GM08714 (cell line): ENCODE measurements around the gene TNS3.

ENCODE experiments used
- H3K4me3 ChIP-seq: fragments of 200-500 bp; sonication (Bioruptor generic); 2 replicates; pipeline ENCODE4 v1.5.1; 2014; ENCODE audit warnings: mild to moderate bottlenecking, low read length, inconsistent platforms
- ZNF274 ChIP-seq: IDR thresholded peaks from 2 replicates; pipeline ENCODE4 v1.6.1; 2012; ENCODE audit warnings: mild to moderate bottlenecking, low read depth, low read length

Gene TNS3

DNA sequence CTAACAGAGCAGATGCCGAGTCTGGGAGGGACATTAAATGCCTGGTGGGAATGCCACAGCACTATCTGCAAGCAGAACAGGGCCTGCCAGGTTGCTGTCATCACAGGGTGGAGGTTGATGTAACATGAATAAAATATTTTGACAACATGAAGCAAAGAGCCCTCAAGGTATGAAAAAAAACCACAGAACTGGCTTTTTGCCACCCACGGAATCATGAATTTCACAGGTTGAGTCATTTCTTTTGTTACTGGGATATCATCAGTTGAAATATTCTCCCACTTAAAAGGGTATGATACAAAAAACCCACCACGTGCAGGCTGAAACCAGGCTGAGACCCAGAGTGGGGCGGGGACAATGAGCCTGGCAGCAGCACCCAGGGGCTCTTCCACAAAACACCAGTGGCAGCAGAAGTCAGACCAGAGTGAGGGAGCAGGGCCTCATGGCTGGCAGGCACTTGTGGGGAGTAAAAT lies 220.1 kb downstream of the TNS3 start:
- no peak for TF ChIP-seq ZNF274
- no peak overlapping the region for H3K4me3 ChIP-seq

DNA sequence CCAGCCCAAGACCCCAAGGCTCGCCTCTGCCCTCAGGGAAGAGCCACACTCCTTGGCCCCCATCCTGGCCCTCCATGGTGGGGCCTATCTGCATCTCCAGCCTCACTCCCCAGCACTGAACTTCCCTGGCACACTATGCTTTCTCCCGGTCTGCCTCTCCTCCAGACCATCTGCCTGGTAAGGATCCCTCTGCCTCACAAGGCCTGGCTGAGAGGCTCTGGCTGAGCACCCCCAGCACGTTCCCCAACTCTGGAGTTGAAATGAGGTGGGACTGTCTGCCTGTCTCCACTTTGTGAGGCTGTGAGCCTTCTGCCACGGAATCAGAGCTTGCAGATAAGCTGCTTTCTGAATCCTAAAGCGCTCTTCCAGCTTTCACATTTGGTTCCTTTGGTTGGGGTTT lies 220.7 kb downstream of the TNS3 start:
- TF ChIP-seq ZNF274: no peak
- no peak overlapping the region for H3K4me3 ChIP-seq

DNA sequence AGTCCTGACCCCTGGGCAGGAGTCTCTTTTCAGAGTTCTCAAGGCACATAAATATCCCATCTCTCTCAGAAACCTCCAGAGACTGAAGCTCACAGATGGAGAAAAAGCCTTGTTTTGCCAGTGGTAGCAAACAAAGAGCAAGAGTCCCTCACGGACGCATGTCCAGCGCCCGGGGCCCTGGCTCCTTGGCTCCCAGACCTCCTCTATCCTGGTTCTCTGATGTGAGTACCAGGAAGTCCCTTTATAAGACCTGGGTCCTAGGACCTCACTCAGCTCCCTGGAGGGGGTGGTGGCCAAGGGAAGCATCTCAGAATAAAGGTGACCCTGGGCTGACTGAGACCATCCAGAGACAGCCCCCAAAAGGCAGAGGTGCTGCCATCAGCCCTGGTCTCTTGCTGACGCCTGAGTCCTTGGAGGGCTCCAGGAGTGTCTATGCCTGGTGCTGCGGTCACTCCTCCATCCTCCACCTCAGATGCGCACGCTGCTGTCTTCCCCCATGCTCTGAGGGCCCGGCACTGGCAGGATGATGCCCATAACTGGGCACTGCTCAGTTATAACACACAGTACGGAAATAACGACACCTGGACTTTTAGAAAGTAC lies 221.5 kb downstream of the TNS3 start:
- TF ChIP-seq ZNF274: no peak
- H3K4me3 ChIP-seq: no peak overlapping the region

GRCh38 chr7:47358944-47359588 lies 222.8 kb downstream of the TNS3 start:
- TF ChIP-seq ZNF274: no peak
- no peak overlapping the region for H3K4me3 ChIP-seq

GRCh38 chr7:47358357-47358756 lies 223.6 kb downstream of the TNS3 start:
- no peak overlapping the region for H3K4me3 ChIP-seq
- no peak for TF ChIP-seq ZNF274

- TF ChIP-seq ZNF274: no peak
- no peak overlapping the region for H3K4me3 ChIP-seq
These were observed 224.0 kb downstream of the TNS3 start for GRCh38 chr7:47357863-47358262.

DNA sequence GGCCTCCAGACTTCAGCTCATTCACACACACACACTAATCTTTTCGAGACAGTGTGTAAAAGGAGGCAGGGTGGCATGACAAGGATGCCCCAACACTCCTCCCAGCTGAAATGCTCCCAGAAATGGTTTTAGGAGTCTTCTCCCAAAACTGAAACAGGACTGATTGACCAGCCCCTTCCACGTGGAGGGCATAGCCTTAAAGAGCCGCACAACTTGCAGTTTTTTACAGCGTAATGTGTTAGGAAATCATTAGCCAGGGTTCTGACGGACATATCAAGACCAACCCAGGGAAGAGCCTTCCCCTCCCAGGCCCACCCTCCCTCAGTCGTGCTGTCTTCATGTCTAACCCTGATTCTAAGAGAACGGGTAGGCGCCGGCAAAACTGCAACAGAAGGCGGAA lies 224.6 kb downstream of the TNS3 start:
- H3K4me3 ChIP-seq: no peak overlapping the region
- TF ChIP-seq ZNF274: no peak

DNA sequence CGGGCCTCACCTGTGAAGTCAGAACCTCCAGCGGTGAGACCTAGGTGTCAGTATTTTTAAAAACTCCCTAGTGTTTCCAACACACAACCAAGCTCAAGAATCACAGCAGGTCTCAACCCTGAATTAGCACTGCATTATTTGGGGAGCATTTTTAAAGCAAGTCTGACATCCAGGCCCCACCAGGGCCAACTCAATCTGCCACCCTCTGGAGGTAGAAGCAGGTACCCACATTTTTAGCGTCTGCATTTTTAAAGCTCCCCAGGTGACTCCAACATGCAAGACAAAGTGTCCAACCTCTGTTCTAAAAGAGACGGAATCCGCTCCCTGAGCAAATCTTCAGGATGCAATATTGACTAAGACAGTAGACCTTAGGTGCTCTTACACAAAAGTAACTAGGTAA lies 225.7 kb downstream of the TNS3 start:
- no peak overlapping the region for H3K4me3 ChIP-seq
- TF ChIP-seq ZNF274: no peak

DNA sequence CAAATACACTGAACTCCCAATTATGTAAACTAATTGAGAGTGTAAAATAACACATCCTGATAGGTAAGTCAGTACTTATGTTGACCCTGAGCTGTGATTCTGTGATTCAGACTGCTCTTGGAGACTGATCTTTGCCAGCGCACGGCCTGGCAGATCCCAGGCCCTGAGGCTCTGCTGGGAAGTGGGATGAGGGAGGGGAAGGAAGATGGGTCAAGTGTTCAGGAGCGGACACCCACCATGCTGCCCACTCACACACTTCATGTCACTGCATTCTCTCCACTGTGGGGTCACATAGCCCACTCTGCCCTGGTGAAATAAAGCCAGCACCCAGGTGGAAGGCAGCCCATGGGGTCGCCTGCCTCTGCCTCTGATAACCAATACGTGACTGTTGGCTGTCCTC lies 226.2 kb downstream of the TNS3 start:
- H3K4me3 ChIP-seq: no peak overlapping the region
- no peak for TF ChIP-seq ZNF274

DNA sequence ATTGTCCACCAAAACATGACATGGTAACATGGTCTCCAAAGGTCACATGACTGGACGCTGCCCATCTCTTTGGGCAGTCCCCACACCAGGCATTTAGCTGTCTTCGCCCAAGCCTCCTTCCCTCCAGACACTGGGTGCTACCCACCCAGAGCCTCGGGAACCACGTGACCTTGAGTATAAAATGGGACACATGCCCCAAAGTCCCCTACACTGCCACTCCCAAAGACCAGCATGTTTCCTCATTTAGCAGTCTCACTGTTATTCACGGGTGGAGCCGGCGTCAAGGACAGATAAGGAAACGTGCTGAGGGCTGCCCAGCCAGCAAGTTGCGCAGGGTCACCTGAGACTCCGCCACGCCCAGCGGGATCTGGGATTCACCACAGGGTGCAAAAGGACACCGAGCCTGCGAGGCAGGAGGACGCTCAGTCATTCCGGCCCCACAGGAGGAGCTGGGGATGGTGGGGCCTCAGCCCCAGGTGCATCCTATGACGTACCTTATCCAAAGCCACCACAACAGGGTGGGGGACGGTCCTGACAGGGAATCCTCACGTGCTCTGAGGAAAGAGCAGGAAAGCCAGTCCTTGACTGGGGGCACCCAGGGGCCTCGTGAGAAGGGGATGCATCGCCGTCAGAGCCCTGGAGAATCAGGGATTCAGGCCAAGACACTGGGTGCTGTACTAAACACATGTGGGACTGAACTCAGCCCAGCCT lies 226.9 kb downstream of the TNS3 start:
- no peak for TF ChIP-seq ZNF274
- no peak overlapping the region for H3K4me3 ChIP-seq

- TF ChIP-seq ZNF274: no peak
- no peak overlapping the region for H3K4me3 ChIP-seq
These were observed 227.8 kb downstream of the TNS3 start for GRCh38 chr7:47354071-47354470.

- H3K4me3 ChIP-seq: no peak overlapping the region
- TF ChIP-seq ZNF274: no peak
These were observed 229.4 kb downstream of the TNS3 start for GRCh38 chr7:47352394-47352968.

DNA sequence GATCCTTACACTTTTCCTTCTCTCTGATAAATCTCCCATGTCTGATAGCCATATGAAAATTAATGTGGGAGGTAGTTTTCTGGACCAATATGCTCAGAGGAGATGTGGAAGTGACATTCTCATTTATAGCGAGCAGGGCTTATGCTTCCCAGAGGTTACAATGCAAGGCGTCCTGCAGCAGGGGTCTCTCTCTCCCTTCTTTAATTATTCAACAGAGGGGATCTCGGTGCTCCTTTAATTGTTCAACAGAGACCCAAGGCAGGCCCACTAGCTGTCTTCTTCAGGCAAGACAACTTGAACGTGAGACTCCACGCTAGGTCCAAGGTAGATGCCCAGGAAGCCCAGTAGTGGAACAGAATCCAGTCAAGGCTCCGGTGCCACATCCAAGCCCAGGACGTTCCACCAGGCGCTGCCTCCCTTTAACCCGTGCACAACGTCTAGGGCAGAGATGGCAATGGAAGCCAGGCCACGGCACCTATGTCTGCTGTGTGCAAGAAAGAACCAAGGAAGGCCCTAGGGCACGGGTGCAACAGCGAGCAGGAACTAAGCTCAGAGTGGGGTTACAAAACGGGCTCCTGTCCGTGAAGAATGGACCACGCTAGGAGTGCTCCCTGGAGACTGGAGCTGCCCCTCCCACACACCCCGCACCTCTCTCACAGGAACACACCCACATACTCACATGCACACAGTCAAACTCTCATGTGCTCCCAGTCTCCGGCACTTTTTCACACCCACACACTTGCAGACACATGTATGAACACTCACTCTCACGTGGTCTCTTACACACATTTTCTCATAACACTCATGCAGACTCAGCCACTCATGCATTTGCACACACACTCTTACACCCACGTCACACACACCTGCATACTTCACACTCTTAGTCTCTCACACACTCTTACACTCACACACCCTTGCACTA lies 230.4 kb downstream of the TNS3 start:
- H3K4me3 ChIP-seq: no peak overlapping the region
- TF ChIP-seq ZNF274: no peak

GRCh38 chr7:47350425-47350824 lies 231.5 kb downstream of the TNS3 start:
- TF ChIP-seq ZNF274: no peak
- no peak overlapping the region for H3K4me3 ChIP-seq
